Nephron progenitor cell (in vitro differentiated cells): ENCODE results near the gene APMAP.

Source experiments
- DNase-seq: peaks from one replicate; pipeline ENCODE4 v3.0.0; 2021
- H3K27ac Mint-ChIP-seq: 2 replicates; pipeline ENCODE4 v1.8.0; 2021; ENCODE audit warnings: mild to moderate bottlenecking, moderate library complexity, mixed read lengths
- H3K27me3 Mint-ChIP-seq: 2 replicates; pipeline ENCODE4 v1.8.0; 2021; ENCODE audit warnings: mild to moderate bottlenecking, low read depth, mixed read lengths; ENCODE audit not compliant: poor library complexity
- H3K36me3 Mint-ChIP-seq: 2 replicates; pipeline ENCODE4 v1.8.0; 2021; ENCODE audit warnings: low read depth, mixed read lengths
- H3K4me1 Mint-ChIP-seq: 2 replicates; pipeline ENCODE4 v1.8.0; 2021; ENCODE audit warnings: mixed read lengths
- H3K4me3 Mint-ChIP-seq: 2 replicates; pipeline ENCODE4 v1.8.0; 2021; ENCODE audit warnings: mild to moderate bottlenecking, moderate library complexity, mixed read lengths
- H3K9me3 Mint-ChIP-seq: 2 replicates; pipeline ENCODE4 v1.8.0; 2021; ENCODE audit warnings: mild to moderate bottlenecking, moderate library complexity, mixed read lengths
- TF ChIP-seq, protein P1 (sequence below): fragments of 200-600 bp; sonication (generic); IDR thresholded peaks from 2 replicates; pipeline ENCODE4 v1.5.0; 2021; ENCODE audit warnings: antibody characterized with exemption

APMAP gene

DNA sequence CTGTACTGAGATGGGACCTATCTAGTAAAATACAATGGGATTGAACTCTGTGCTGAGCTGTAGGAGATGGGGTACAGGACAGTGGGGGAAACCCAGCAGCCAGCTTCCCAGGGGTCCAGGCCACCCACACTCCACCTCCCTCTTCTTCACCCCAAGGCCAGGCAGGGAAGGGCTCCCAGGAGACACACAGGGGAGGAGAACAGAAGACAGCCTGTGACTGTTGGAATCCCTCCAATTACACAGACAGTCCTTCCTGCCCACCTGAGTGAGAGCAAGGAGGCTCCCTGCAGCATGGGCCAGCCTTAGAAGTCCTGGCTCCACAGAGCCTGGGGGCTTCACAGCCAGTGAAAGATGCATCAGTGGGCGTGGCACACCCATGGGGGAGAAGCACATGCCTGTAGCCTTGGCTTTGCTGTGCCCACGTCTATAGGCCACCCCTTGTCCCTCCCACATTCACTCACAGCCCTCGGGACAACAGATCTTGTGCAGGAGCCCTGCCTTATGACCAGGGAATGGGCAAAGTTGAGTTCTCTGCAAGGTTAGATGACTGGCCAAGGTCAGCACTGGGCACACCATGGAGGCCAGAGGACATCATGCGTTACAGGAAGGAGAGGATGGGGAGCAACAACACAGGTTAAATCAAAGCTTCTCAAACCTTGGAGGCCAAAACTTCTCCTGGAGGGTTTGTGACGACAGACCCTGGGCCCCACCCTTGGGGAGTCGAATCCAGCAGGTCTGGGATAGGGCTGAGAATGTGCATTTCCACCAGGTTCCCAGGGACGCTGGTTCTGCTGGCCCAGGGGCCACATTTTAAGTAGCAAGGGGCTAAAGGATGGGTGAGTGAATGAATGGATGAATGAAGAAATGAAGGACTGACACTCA is 55.8 kb downstream of the APMAP start:
- peaks cover 17% of the 10 kb centered on the region for H3K9me3 Mint-ChIP-seq
- no peaks in the 10 kb centered on the region for H3K4me1 Mint-ChIP-seq
- TF ChIP-seq, protein P1, sequence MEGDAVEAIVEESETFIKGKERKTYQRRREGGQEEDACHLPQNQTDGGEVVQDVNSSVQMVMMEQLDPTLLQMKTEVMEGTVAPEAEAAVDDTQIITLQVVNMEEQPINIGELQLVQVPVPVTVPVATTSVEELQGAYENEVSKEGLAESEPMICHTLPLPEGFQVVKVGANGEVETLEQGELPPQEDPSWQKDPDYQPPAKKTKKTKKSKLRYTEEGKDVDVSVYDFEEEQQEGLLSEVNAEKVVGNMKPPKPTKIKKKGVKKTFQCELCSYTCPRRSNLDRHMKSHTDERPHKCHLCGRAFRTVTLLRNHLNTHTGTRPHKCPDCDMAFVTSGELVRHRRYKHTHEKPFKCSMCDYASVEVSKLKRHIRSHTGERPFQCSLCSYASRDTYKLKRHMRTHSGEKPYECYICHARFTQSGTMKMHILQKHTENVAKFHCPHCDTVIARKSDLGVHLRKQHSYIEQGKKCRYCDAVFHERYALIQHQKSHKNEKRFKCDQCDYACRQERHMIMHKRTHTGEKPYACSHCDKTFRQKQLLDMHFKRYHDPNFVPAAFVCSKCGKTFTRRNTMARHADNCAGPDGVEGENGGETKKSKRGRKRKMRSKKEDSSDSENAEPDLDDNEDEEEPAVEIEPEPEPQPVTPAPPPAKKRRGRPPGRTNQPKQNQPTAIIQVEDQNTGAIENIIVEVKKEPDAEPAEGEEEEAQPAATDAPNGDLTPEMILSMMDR: no peak
- DNase-seq: no peak
- H3K27ac Mint-ChIP-seq: no peak overlapping the region
- no peak overlapping the region for H3K4me3 Mint-ChIP-seq
- peaks cover 1% of the 10 kb centered on the region for H3K36me3 Mint-ChIP-seq
- H3K27me3 Mint-ChIP-seq: peaks cover 9% of the 10 kb centered on the region

DNA sequence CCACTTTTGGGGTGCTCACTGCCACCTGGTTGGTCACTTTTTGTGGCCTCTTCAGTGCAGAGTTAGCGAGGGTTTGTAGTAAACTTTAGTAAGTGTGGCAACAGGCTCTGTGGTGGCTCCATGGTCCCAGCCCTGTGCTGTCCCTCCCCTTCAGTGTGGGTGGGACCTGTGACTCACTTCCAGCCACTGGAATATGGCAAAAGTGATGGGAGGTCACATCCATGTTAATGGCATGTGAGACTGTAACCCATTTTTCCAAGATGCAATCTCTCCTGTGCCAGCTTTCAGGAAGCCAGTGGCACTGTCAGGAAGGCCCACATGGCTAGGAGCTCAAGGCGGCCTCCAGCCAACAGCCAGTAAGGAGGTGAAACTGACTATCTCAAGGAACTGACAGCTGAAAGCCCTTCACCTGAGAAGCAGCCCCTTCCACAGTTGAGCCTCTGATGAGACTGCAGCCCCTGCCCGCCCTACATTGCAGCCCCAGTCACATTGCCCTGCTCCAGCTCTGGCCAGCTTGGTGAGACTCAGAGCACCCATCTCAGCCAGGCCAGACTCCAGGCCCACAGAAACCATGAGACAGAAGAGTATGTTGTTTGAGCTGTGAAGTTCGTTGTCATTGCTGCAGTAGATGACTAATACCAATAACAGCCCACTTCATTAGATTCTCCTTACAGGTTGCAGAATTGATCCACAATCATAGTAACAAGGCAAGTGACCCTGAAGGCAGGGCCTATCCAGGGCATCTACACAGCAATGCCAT is 56.6 kb downstream of the APMAP start:
- no peak overlapping the region for H3K4me3 Mint-ChIP-seq

DNA sequence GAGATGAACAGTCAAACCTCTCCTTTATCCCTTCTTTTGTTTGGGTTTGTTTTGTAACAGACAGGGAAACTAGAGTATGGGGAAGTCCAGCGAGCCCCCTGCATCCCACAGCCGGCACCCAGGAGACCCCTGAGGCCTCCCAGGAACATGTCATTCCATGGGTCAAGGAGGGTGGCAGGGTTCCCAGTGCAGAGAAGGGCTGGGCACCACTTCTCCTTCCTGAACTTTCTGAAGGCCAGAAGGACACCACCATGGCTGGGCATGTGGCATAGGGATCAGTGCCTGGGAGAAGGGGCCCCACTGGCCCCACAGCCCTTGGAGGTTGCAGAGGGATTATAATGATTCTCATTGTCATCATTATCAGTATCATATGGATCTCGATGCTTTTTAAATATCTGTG is 57.4 kb downstream of the APMAP start:
- H3K4me3 Mint-ChIP-seq: no peak overlapping the region
- TF ChIP-seq, protein P1: no peak
- H3K36me3 Mint-ChIP-seq: no peaks in the 10 kb centered on the region
- peaks cover 4% of the 10 kb centered on the region for H3K27me3 Mint-ChIP-seq
- no peak overlapping the region for H3K27ac Mint-ChIP-seq
- H3K9me3 Mint-ChIP-seq: peaks cover 1% of the 10 kb centered on the region
- H3K4me1 Mint-ChIP-seq: no peaks in the 10 kb centered on the region
- no peak for DNase-seq

More for the DNA sequence above, 56.6 kb downstream of the APMAP start:
- no peak overlapping the region for H3K27ac Mint-ChIP-seq
- peaks cover 9% of the 10 kb centered on the region for H3K27me3 Mint-ChIP-seq
- DNase-seq: no peak
- no peaks in the 10 kb centered on the region for H3K4me1 Mint-ChIP-seq
- peaks cover 9% of the 10 kb centered on the region for H3K9me3 Mint-ChIP-seq
- TF ChIP-seq, protein P1: no peak
- no peaks in the 10 kb centered on the region for H3K36me3 Mint-ChIP-seq

DNA sequence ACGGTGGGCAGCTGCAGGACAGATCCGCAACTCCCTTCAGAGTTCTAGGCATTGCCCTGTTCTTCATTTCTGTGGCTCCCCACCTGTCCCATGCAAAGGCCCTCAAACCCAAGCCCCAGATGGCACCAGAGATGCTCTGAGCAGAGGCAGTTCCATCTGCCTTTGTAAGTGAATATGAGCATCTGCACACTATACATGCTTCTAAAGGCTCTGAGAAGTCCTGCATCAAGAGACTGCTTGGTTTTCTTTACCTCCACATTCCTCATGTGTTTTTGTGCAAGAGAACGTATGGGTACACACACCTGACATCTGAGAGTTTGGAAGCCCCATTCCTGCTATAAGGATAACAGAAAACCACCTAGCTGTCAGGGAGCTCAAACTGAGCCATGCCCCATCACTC is 57.8 kb downstream of the APMAP start:
- Mint-ChIP-seq H3K36me3 (no peaks in the 10 kb centered on the region), H3K27me3 (peaks cover 4% of the 10 kb centered on the region), H3K4me3 (no peak overlapping the region), H3K9me3 (no peaks in the 10 kb centered on the region), H3K4me1 (no peaks in the 10 kb centered on the region), H3K27ac (no peak overlapping the region)
- no peak for DNase-seq
- TF ChIP-seq, protein P1: no peak

DNA sequence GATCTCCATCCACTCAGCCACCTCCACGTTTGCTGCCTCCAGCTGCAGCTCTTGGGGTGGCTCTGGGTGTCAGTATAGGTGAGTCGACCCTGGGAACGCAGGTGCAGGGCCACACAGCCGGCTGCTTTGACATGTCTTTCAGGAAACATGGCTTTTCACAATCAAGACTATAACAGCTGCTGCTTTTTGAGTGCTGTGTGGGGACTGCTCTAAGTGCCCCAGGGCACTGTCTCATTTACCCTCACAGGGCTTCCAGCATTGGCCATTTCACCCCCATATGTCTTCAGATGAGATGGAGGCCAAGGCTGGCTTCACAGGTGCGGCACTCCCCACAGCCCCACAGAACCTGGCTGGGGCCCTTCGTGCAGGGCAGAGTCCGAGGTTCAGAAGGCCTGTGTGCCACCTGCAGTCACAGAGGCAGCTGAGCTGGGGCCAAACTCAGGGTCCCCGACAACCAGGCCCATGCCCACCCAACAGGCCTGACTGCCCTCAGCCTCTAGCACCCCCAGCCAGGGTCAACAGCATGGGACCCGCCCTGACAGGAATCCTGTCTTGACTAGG is 58.4 kb downstream of the APMAP start:
- TF ChIP-seq, protein P1: no peak
- no peaks in the 10 kb centered on the region for H3K9me3 Mint-ChIP-seq
- DNase-seq: no peak
- H3K4me1 Mint-ChIP-seq: no peaks in the 10 kb centered on the region
- H3K27me3 Mint-ChIP-seq: peaks cover 4% of the 10 kb centered on the region
- H3K27ac Mint-ChIP-seq: no peak overlapping the region
- no peak overlapping the region for H3K4me3 Mint-ChIP-seq
- no peaks in the 10 kb centered on the region for H3K36me3 Mint-ChIP-seq
